ENCODE data around the gene SELENOO. TPM values are rescaled to one million over a fixed set of nuclear protein-coding genes. Genes with fewer than 3 reads are reported as not detected.
A peak's percentile ranks its signal among the peaks of the same experiment; 100 is the strongest.

The SELENOO gene
- total RNA-seq, 1 experiment from 2014 or later, result 19.0 TPM

- Histone ChIP-seq H3K4ac (ENCODE audit: low read depth, low read length) (no peak overlapping the region), H2BK5ac (ENCODE audit: insufficient read length, low read length) (no peak overlapping the region), H4K91ac (ENCODE audit: insufficient read length, low read depth, low read length) (no peak overlapping the region), H4K8ac (replicated peaks; ENCODE audit: insufficient read length, low read depth, low read length) (no peak overlapping the region), H3K27me3 (ENCODE audit: insufficient read depth, low read length) (no peaks in the 10 kb centered on the region), H4K20me1 (ENCODE audit: control insufficient read depth, insufficient read depth, insufficient read length) (no peaks in the 10 kb centered on the region), H2BK120ac (ENCODE audit: low read depth, low read length, poor library complexity, severe bottlenecking) (no peak overlapping the region), H3T11ph (ENCODE audit: low read length) (no peak overlapping the region), H3K14ac (ENCODE audit: insufficient read depth, low read length) (no peak overlapping the region), H2BK15ac (ENCODE audit: low read depth, low read length) (no peak overlapping the region), H3K79me2 (ENCODE audit: insufficient read depth, low read length) (peaks cover 3% of the 10 kb centered on the region; the same call in 1 of the 2 replicates), H3K56ac (ENCODE audit: insufficient read length, low read depth, low read length) (no peak overlapping the region), H3K4me2 (ENCODE audit: insufficient read depth, insufficient read length, low read length) (no peak overlapping the region), H3K4me1 (ENCODE audit: insufficient read depth, low read length) (no peaks in the 10 kb centered on the region), H3K18ac (ENCODE audit: insufficient read length, low read depth, low read length) (no peak overlapping the region), H3K79me1 (ENCODE audit: insufficient read depth, low read depth, low read length, poor library complexity, severe bottlenecking) (no peaks in the 10 kb centered on the region), H2AK5ac (ENCODE audit: insufficient read length, low read length) (no peak overlapping the region), H3K23ac (ENCODE audit: insufficient read length, low read depth, low read length) (no peak overlapping the region), H3K23me2 (ENCODE audit: insufficient read length, low read depth, low read length, poor library complexity, severe bottlenecking) (no peaks in the 10 kb centered on the region), H2AFZ (ENCODE audit: low read length) (no peak overlapping the region), H3K27ac (ENCODE audit: insufficient read length, low read depth, low read length) (no peak overlapping the region), H4K5ac (ENCODE audit: insufficient read length, low read depth, low read length) (no peak overlapping the region), H3K9ac (ENCODE audit: extremely low read depth, insufficient read length, low read length) (no peak overlapping the region), H2BK20ac (ENCODE audit: low read depth, low read length, poor library complexity, severe bottlenecking) (no peak overlapping the region), H2BK12ac (ENCODE audit: insufficient read length, low read depth, low read length) (no peak overlapping the region), H3K9me3 (ENCODE audit: control insufficient read depth, low read depth, low read length) (no peaks in the 10 kb centered on the region)
- Mint-ChIP-seq H3K4me3 (no peak overlapping the region), H3K27me3 (ENCODE audit: low read depth) (no peaks in the 10 kb centered on the region), H3K9me3 (peaks cover 0 to 8% of the 10 kb centered on the region in 2 experiments; a peak in 1 of 5 replicates), H3K27ac (peak overlapping the region in 1 of 3 experiments; percentile 29; a peak in 1 of 7 replicates), H3K4me1 (peaks cover 2 to 4% of the 10 kb centered on the region in 2 experiments; a peak in 2 of 4 replicates), H3K36me3 (ENCODE audit: insufficient read depth in 1 of 3, low read depth in 3 of 3) (peaks cover 30 to 67% (median 65%) of the 10 kb centered on the region in 3 experiments; a peak in 6 of 7 replicates)
- DNase-seq, result no peak
- WGBS (ENCODE audit: extremely low coverage, insufficient read length, low lambda C conversion rate), result no CpG with 5 or more reads among the region's 14 CpGs
- no peak for TF ChIP-seq CTCF (conservative IDR thresholded peaks at IDR 0.05)
Observed at GRCh38 chr22:50211147-50211546, 10.3 kb downstream of the SELENOO start.

Data from H9 (cell line).